Measurements from ENCODE around the gene DNAJB12. TPM values are rescaled to one million over a fixed set of nuclear protein-coding genes. Genes with fewer than 3 reads are reported as not detected.

The DNAJB12 gene
- total and polyA plus RNA-seq, 10 of the 15 experiments (the other 5 are each of a cell fraction or from before 2014, with no cell fraction given): 4.6 to 31.6 (median 18.8) TPM

DNA sequence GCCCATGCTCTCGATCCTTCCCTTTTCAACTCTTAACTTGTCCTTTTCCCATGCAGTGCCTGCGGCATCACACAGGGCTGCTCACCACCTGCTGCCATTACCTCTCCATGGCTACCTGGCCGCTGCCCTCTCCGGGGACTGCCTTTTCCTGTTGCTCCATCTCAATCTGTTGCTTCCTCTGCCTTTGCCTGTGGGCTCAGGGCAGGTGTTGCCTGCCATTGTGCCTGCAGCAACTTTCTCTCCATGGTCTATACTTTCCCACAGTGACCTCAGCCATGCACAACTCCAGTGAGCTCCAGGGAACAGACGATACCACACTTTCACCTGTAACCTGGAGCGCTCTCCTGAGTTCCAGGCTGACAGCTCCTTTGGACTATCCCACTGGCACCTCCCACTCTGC, 3.2 kb downstream of the DNAJB12 start:
- intact Hi-C loops (cut with micrococcal nuclease; ENCODE audit: unreplicated experiment) (no loop called here), in situ Hi-C loops (cut with MboI) (no loop called here)
- Histone ChIP-seq H2AFZ (ENCODE audit: control insufficient read depth, low read depth, low read length) (no peak overlapping the region), H3K4me3 (no peak overlapping the region), H3K4me1 (ENCODE audit: control insufficient read depth, insufficient read depth, low read length) (peaks cover 7% of the 10 kb centered on the region), H3K79me2 (ENCODE audit: control insufficient read depth, insufficient read depth, low read length) (peaks cover 27% of the 10 kb centered on the region), H3K4me2 (ENCODE audit: control insufficient read depth, insufficient read depth) (no peak overlapping the region), H3K27ac (ENCODE audit: control insufficient read depth, insufficient read depth) (no peak overlapping the region), H4K20me1 (ENCODE audit: control insufficient read depth, insufficient read depth) (no peaks in the 10 kb centered on the region), H3K36me3 (ENCODE audit: control insufficient read depth in 2 of 2, insufficient read depth in 2 of 2, low read length in 1 of 2) (peaks cover 6 to 8% of the 10 kb centered on the region in 2 experiments; a peak in 3 of 4 replicates), H3K27me3 (replicated peaks in 1 of 2; ENCODE audit: control insufficient read depth in 2 of 2, insufficient read depth in 2 of 2, low read length in 1 of 2) (no peaks in the 10 kb centered on the region), H3K9me3 (replicated peaks; ENCODE audit: control insufficient read depth, insufficient read depth, low read length) (no peaks in the 10 kb centered on the region), H3K9ac (ENCODE audit: control insufficient read depth, insufficient read depth, low read length) (no peak overlapping the region)
- RAD21 ChIA-PET (ENCODE audit: unreplicated experiment): interaction anchor here (1.0 kb wide), 1 partner anchor 14 kb away, joined by 3 read pairs; no protein-coding TSS in a partner anchor
- CTCF ChIA-PET: interaction anchor here (1.0 to 1.6 kb wide), 3 partner anchors 12 to 302 kb away, joined by 3 to 5 read pairs (median 5); no protein-coding TSS in a partner anchor
- DNase-seq (ENCODE audit: low read depth, low spot score) (no peak), ATAC-seq (no peak), FAIRE-seq (no peak)
- POLR2A ChIA-PET: interaction anchor here (0.5 kb wide), 1 partner anchor 168 kb away, joined by 4 read pairs; no protein-coding TSS in a partner anchor
- 85% methylated on average over 6 of the region's 6 CpGs for WGBS (ENCODE audit: insufficient coverage, insufficient replicate concordance, low lambda C conversion rate, missing lambda C conversion rate)
- no TSS peak for BruUV-seq (replicated peaks)
- SMC1A ChIA-PET (ENCODE audit: uncharacterized antibody, unreplicated experiment): interaction anchor here (1.4 kb wide), 1 partner anchor 10 kb away, joined by 4 read pairs; no protein-coding TSS in a partner anchor
- no peak for TF ChIP-seq TCF12 (IDR thresholded peaks at IDR 0.05; ENCODE audit: low read depth, low read length)
- TF ChIP-seq, protein P1, sequence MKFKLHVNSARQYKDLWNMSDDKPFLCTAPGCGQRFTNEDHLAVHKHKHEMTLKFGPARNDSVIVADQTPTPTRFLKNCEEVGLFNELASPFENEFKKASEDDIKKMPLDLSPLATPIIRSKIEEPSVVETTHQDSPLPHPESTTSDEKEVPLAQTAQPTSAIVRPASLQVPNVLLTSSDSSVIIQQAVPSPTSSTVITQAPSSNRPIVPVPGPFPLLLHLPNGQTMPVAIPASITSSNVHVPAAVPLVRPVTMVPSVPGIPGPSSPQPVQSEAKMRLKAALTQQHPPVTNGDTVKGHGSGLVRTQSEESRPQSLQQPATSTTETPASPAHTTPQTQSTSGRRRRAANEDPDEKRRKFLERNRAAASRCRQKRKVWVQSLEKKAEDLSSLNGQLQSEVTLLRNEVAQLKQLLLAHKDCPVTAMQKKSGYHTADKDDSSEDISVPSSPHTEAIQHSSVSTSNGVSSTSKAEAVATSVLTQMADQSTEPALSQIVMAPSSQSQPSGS (IDR thresholded peaks at IDR 0.05; ENCODE audit: low read length): no peak
- TF ChIP-seq, protein P2, sequence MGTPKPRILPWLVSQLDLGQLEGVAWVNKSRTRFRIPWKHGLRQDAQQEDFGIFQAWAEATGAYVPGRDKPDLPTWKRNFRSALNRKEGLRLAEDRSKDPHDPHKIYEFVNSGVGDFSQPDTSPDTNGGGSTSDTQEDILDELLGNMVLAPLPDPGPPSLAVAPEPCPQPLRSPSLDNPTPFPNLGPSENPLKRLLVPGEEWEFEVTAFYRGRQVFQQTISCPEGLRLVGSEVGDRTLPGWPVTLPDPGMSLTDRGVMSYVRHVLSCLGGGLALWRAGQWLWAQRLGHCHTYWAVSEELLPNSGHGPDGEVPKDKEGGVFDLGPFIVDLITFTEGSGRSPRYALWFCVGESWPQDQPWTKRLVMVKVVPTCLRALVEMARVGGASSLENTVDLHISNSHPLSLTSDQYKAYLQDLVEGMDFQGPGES (IDR thresholded peaks at IDR 0.05): no peak
- TF ChIP-seq NRF1 (conservative IDR thresholded peaks at IDR 0.05; ENCODE audit: low read depth, low read length): no peak
- no peak for TF ChIP-seq MAX (IDR thresholded peaks at IDR 0.05; ENCODE audit: low read depth, low read length)
- TF ChIP-seq RELA (IDR thresholded peaks at IDR 0.05; ENCODE audit: borderline replicate concordance, partially characterized antibody): no peak
- TF ChIP-seq SREBF1 (IDR thresholded peaks at IDR 0.05; ENCODE audit: low read length): no peak
- no peak for TF ChIP-seq CREM (IDR thresholded peaks at IDR 0.05; ENCODE audit: low read depth)
- no peak for TF ChIP-seq PML (IDR thresholded peaks at IDR 0.05; ENCODE audit: low read length)
- TF ChIP-seq ETV6 (conservative IDR thresholded peaks at IDR 0.05 in 1 of 2, IDR thresholded peaks at IDR 0.05 in 1 of 2; ENCODE audit: borderline replicate concordance in 1 of 2, low read depth in 1 of 2): no peak
- TF ChIP-seq, protein P3, sequence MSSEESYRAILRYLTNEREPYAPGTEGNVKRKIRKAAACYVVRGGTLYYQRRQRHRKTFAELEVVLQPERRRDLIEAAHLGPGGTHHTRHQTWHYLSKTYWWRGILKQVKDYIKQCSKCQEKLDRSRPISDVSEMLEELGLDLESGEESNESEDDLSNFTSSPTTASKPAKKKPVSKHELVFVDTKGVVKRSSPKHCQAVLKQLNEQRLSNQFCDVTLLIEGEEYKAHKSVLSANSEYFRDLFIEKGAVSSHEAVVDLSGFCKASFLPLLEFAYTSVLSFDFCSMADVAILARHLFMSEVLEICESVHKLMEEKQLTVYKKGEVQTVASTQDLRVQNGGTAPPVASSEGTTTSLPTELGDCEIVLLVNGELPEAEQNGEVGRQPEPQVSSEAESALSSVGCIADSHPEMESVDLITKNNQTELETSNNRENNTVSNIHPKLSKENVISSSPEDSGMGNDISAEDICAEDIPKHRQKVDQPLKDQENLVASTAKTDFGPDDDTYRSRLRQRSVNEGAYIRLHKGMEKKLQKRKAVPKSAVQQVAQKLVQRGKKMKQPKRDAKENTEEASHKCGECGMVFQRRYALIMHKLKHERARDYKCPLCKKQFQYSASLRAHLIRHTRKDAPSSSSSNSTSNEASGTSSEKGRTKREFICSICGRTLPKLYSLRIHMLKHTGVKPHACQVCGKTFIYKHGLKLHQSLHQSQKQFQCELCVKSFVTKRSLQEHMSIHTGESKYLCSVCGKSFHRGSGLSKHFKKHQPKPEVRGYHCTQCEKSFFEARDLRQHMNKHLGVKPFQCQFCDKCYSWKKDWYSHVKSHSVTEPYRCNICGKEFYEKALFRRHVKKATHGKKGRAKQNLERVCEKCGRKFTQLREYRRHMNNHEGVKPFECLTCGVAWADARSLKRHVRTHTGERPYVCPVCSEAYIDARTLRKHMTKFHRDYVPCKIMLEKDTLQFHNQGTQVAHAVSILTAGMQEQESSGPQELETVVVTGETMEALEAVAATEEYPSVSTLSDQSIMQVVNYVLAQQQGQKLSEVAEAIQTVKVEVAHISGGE (CRISPR knock-in tag; IDR thresholded peaks at IDR 0.05): no peak
- no peak for TF ChIP-seq BMI1 (IDR thresholded peaks at IDR 0.05; ENCODE audit: borderline replicate concordance)
- no peak for TF ChIP-seq MYC (IDR thresholded peaks at IDR 0.05; ENCODE audit: insufficient read depth, insufficient read length, insufficient replicate concordance, low read length, severe bottlenecking)
- TF ChIP-seq, protein P4, sequence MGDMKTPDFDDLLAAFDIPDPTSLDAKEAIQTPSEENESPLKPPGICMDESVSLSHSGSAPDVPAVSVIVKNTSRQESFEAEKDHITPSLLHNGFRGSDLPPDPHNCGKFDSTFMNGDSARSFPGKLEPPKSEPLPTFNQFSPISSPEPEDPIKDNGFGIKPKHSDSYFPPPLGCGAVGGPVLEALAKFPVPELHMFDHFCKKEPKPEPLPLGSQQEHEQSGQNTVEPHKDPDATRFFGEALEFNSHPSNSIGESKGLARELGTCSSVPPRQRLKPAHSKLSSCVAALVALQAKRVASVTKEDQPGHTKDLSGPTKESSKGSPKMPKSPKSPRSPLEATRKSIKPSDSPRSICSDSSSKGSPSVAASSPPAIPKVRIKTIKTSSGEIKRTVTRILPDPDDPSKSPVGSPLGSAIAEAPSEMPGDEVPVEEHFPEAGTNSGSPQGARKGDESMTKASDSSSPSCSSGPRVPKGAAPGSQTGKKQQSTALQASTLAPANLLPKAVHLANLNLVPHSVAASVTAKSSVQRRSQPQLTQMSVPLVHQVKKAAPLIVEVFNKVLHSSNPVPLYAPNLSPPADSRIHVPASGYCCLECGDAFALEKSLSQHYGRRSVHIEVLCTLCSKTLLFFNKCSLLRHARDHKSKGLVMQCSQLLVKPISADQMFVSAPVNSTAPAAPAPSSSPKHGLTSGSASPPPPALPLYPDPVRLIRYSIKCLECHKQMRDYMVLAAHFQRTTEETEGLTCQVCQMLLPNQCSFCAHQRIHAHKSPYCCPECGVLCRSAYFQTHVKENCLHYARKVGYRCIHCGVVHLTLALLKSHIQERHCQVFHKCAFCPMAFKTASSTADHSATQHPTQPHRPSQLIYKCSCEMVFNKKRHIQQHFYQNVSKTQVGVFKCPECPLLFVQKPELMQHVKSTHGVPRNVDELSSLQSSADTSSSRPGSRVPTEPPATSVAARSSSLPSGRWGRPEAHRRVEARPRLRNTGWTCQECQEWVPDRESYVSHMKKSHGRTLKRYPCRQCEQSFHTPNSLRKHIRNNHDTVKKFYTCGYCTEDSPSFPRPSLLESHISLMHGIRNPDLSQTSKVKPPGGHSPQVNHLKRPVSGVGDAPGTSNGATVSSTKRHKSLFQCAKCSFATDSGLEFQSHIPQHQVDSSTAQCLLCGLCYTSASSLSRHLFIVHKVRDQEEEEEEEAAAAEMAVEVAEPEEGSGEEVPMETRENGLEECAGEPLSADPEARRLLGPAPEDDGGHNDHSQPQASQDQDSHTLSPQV (IDR thresholded peaks at IDR 0.05): no peak

Measured in GM12878 (cell line).